GM10266 (cell line): ENCODE results near the gene ADAMTS7.
"Not testable (repeated sequence)": the region's sequence is repeated elsewhere in the genome, so short reads cannot be mapped to it uniquely, and the experiment has no call there.

ENCODE experiments used
- DNase-seq: peaks from one replicate; pipeline ENCODE4 v3.0.0; 2012; ENCODE audit errors: extremely low spot score
- CTCF ChIP-seq: IDR thresholded peaks from 2 replicates; pipeline ENCODE4 v1.5.1; 2012; ENCODE audit warnings: mild to moderate bottlenecking, low read depth; ENCODE audit not compliant: control insufficient read depth, insufficient read depth; ENCODE audit errors: missing control alignments

ADAMTS7 gene

GRCh38 chr15:78734451-78735064 lies 76.7 kb downstream of the ADAMTS7 start:
- no peak for TF ChIP-seq CTCF
- no peak for DNase-seq

GRCh38 chr15:78732634-78733033 lies 78.6 kb downstream of the ADAMTS7 start:
- no peak for TF ChIP-seq CTCF

GRCh38 chr15:78730955-78731354 lies 80.3 kb downstream of the ADAMTS7 start:
- TF ChIP-seq CTCF: no peak
- no peak for DNase-seq

More at GRCh38 chr15:78732634-78733033, 78.6 kb downstream of the ADAMTS7 start:
- no peak for DNase-seq

GRCh38 chr15:78728427-78728826 lies 82.8 kb downstream of the ADAMTS7 start:
- DNase-seq: not testable (repeated sequence)

GRCh38 chr15:78727561-78727960 lies 83.7 kb downstream of the ADAMTS7 start:
- no peak for TF ChIP-seq CTCF
- no peak for DNase-seq

GRCh38 chr15:78726870-78727551 lies 84.3 kb downstream of the ADAMTS7 start:
- no peak for TF ChIP-seq CTCF
- no peak for DNase-seq

- DNase-seq: not testable (repeated sequence)
Observed at GRCh38 chr15:78719819-78720450, 91.3 kb downstream of the ADAMTS7 start.

GRCh38 chr15:78718837-78719236 lies 92.4 kb downstream of the ADAMTS7 start:
- TF ChIP-seq CTCF: no peak
- no peak for DNase-seq
